ENCODE data around the gene PDE8B.

Gene PDE8B

DNA sequence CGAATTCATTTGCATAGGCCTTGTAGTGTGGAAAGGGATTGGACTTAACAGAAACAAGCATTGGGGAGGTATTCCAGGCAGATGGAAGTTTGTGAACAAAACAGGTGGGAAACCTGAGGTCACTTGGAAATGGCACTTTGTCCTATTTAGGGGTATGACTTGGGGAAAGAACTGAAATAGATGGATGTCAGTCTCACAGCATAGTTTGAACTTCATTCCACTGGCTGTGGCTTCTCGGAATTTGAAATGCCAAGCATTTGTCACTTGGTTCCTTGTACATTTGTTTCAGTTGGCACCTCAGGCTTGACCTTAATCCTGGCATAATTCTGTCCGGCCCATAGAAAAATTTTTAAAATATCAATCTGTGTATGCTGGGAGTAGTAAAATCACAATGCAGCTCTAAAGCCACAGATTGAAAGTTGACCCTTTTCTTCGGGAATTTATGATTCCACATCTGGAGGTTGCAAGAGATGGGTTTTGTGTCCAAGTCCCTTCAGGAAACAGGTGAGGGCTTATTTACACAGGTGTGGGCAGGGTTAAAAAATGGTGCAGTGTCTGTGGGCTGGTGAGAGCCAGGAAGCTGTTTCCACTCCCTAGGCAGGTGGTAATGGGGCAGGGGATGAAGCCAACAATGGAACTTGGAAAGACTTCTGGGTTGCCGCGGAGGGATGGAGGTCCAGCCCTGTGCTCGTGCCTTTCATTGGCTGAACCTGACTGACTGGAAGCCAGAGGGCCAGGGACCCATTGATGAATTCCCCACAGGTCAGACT is 39.2 kb upstream of the PDE8B start:
- no peak for DNase-seq
- H3F3A ChIP-seq (ENCODE audit: insufficient read depth, low read length), result no peaks in the 10 kb centered on the region
- no peaks in the 10 kb centered on the region for H3K27me3 ChIP-seq (replicated peaks; ENCODE audit: insufficient read depth, low read length)
- H3K27ac ChIP-seq (ENCODE audit: low read length), result no peak overlapping the region
- H3K9me2 ChIP-seq (replicated peaks; ENCODE audit: insufficient read depth, low read length), result no peaks in the 10 kb centered on the region
- no peak overlapping the region for H2AFZ ChIP-seq (ENCODE audit: low read length)
- no peaks in the 10 kb centered on the region for H3K79me2 ChIP-seq (ENCODE audit: low read length)
- no peaks in the 10 kb centered on the region for H4K20me1 ChIP-seq (ENCODE audit: insufficient read depth, low read length)
- H3K9ac ChIP-seq (ENCODE audit: low read length), result no peak overlapping the region
- no peak overlapping the region for H3K4me3 ChIP-seq (ENCODE audit: low read length)
- no peaks in the 10 kb centered on the region for H3K9me3 ChIP-seq (replicated peaks; ENCODE audit: insufficient read depth, low read length)
- no peak for TF ChIP-seq EZH2phosphoT487 (IDR thresholded peaks at IDR 0.05; ENCODE audit: low read length)
- H3K4me2 ChIP-seq (ENCODE audit: low read depth, low read length), result no peak overlapping the region
- no peaks in the 10 kb centered on the region for H3K4me1 ChIP-seq (ENCODE audit: low read length)
- H3K36me3 ChIP-seq (replicated peaks; ENCODE audit: insufficient read depth, low read length), result no peaks in the 10 kb centered on the region

DNA sequence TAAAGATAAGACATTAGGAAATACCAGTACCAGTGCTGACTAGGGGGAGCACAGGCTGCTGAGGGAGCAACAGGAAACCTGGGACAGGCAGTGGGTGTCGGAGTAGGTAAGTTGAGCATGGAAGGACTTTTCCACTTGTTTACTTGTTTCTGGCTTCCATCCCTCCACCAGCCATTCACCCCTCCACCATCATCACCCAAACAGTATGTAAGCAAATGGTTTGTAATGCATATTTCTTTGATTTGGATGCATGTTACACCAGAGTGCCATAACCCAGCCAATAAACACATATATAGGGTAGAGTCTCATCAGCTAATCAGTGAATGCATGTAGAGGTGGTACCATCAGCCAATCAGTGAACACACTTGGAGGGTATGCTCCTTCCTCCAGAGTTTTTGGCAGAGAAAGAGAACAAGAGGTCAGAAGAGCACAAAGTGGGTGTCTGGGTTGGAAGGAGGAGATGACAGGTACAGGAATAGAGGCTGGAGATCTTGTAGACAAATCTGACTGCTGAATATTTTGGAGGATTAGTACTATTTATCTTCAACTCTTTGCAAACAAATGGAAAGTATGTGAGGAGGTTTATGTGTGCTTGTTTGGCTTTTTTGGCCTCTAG is 37.7 kb upstream of the PDE8B start:
- H3K27me3 ChIP-seq (replicated peaks; ENCODE audit: insufficient read depth, low read length), result no peaks in the 10 kb centered on the region
- H3K79me2 ChIP-seq (ENCODE audit: low read length), result no peaks in the 10 kb centered on the region
- H3K9ac ChIP-seq (ENCODE audit: low read length), result no peak overlapping the region
- no peak overlapping the region for H3K4me2 ChIP-seq (ENCODE audit: low read depth, low read length)
- no peak overlapping the region for H3K27ac ChIP-seq (ENCODE audit: low read length)
- DNase-seq, result no peak
- H3K4me3 ChIP-seq (ENCODE audit: low read length), result no peak overlapping the region
- no peaks in the 10 kb centered on the region for H3F3A ChIP-seq (ENCODE audit: insufficient read depth, low read length)
- TF ChIP-seq, protein P1, sequence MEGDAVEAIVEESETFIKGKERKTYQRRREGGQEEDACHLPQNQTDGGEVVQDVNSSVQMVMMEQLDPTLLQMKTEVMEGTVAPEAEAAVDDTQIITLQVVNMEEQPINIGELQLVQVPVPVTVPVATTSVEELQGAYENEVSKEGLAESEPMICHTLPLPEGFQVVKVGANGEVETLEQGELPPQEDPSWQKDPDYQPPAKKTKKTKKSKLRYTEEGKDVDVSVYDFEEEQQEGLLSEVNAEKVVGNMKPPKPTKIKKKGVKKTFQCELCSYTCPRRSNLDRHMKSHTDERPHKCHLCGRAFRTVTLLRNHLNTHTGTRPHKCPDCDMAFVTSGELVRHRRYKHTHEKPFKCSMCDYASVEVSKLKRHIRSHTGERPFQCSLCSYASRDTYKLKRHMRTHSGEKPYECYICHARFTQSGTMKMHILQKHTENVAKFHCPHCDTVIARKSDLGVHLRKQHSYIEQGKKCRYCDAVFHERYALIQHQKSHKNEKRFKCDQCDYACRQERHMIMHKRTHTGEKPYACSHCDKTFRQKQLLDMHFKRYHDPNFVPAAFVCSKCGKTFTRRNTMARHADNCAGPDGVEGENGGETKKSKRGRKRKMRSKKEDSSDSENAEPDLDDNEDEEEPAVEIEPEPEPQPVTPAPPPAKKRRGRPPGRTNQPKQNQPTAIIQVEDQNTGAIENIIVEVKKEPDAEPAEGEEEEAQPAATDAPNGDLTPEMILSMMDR (IDR thresholded peaks at IDR 0.05; ENCODE audit: low read length), result no peak
- no peak for TF ChIP-seq EZH2phosphoT487 (IDR thresholded peaks at IDR 0.05; ENCODE audit: low read length)
- TF ChIP-seq EZH2 (optimal IDR thresholded peaks at IDR 0.05; ENCODE audit: low read depth, low read length), result no peak
- H3K36me3 ChIP-seq (replicated peaks; ENCODE audit: insufficient read depth, low read length), result no peaks in the 10 kb centered on the region
- H4K20me1 ChIP-seq (ENCODE audit: insufficient read depth, low read length), result no peaks in the 10 kb centered on the region
- H2AFZ ChIP-seq (ENCODE audit: low read length), result no peak overlapping the region
- no peaks in the 10 kb centered on the region for H3K9me2 ChIP-seq (replicated peaks; ENCODE audit: insufficient read depth, low read length)
- H3K9me3 ChIP-seq (replicated peaks; ENCODE audit: insufficient read depth, low read length), result no peaks in the 10 kb centered on the region
- H3K4me1 ChIP-seq (ENCODE audit: low read length), result no peaks in the 10 kb centered on the region

DNA sequence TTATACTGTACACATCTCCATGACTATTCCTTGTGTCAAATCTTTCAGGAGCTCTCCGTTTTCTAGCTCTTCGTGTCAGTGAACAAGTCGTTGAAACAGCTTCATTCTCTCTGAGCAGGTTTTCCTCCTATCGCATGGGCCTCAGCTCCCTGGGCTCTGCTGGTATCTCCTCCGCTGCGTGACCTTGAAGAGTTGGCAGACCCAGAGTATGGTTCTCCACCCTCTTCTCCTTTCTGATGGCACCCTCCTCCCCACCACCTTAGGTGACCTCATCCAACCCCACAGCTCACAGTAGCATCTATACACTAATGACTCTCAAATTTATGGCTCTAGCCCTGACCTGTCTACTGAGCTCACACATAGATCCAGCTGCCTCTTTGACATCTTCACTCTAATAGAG is 36.0 kb upstream of the PDE8B start:
- TF ChIP-seq, protein P1 (IDR thresholded peaks at IDR 0.05; ENCODE audit: low read length), result no peak
- TF ChIP-seq EZH2 (optimal IDR thresholded peaks at IDR 0.05; ENCODE audit: low read depth, low read length), result no peak
- no peak for TF ChIP-seq EZH2phosphoT487 (IDR thresholded peaks at IDR 0.05; ENCODE audit: low read length)
- H3K9ac ChIP-seq (ENCODE audit: low read length), result no peak overlapping the region
- H3F3A ChIP-seq (ENCODE audit: insufficient read depth, low read length), result no peaks in the 10 kb centered on the region
- H3K27ac ChIP-seq (ENCODE audit: low read length), result no peak overlapping the region
- no peak overlapping the region for H3K4me2 ChIP-seq (ENCODE audit: low read depth, low read length)
- no peaks in the 10 kb centered on the region for H3K9me2 ChIP-seq (replicated peaks; ENCODE audit: insufficient read depth, low read length)
- H4K20me1 ChIP-seq (ENCODE audit: insufficient read depth, low read length), result no peaks in the 10 kb centered on the region
- no peaks in the 10 kb centered on the region for H3K27me3 ChIP-seq (replicated peaks; ENCODE audit: insufficient read depth, low read length)
- no peak overlapping the region for H3K4me3 ChIP-seq (ENCODE audit: low read length)
- no peaks in the 10 kb centered on the region for H3K79me2 ChIP-seq (ENCODE audit: low read length)
- no peaks in the 10 kb centered on the region for H3K9me3 ChIP-seq (replicated peaks; ENCODE audit: insufficient read depth, low read length)
- no peaks in the 10 kb centered on the region for H3K36me3 ChIP-seq (replicated peaks; ENCODE audit: insufficient read depth, low read length)
- H3K4me1 ChIP-seq (ENCODE audit: low read length), result no peaks in the 10 kb centered on the region
- no peak for DNase-seq
- no peak overlapping the region for H2AFZ ChIP-seq (ENCODE audit: low read length)

DNA sequence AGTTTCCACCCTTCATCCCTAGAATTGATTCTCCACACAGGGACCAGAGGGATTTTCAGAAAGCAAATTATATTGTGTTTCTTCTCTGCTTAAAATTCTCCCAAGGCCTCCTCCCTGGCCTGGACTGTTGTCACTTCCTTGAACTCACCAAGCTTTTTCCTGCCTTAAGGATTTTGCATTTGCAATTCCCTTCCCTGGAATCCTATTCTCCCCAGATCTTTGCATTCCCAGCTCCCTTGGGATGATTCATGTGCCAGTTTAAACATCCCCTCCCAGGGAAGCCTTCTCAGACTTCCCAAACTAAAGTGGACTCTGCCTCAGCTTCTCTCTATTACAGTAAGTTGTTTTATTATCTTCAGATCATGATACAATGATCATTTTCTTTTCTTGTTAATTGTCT is 35.2 kb upstream of the PDE8B start:
- H2AFZ ChIP-seq (ENCODE audit: low read length), result no peak overlapping the region
- TF ChIP-seq EZH2phosphoT487 (IDR thresholded peaks at IDR 0.05; ENCODE audit: low read length) (no peak), EZH2 (optimal IDR thresholded peaks at IDR 0.05; ENCODE audit: low read depth, low read length) (no peak)
- TF ChIP-seq, protein P1 (IDR thresholded peaks at IDR 0.05; ENCODE audit: low read length), result no peak
- H3K4me3 ChIP-seq (ENCODE audit: low read length), result no peak overlapping the region
- H3K79me2 ChIP-seq (ENCODE audit: low read length), result no peaks in the 10 kb centered on the region
- H3K36me3 ChIP-seq (replicated peaks; ENCODE audit: insufficient read depth, low read length), result no peaks in the 10 kb centered on the region
- H3K27me3 ChIP-seq (replicated peaks; ENCODE audit: insufficient read depth, low read length), result no peaks in the 10 kb centered on the region
- H3K9me3 ChIP-seq (replicated peaks; ENCODE audit: insufficient read depth, low read length), result no peaks in the 10 kb centered on the region
- no peak for DNase-seq
- no peak overlapping the region for H3K9ac ChIP-seq (ENCODE audit: low read length)
- no peak overlapping the region for H3K27ac ChIP-seq (ENCODE audit: low read length)
- no peak overlapping the region for H3K4me2 ChIP-seq (ENCODE audit: low read depth, low read length)
- H3K9me2 ChIP-seq (replicated peaks; ENCODE audit: insufficient read depth, low read length), result no peaks in the 10 kb centered on the region
- no peaks in the 10 kb centered on the region for H4K20me1 ChIP-seq (ENCODE audit: insufficient read depth, low read length)
- no peaks in the 10 kb centered on the region for H3K4me1 ChIP-seq (ENCODE audit: low read length)
- H3F3A ChIP-seq (ENCODE audit: insufficient read depth, low read length), result no peaks in the 10 kb centered on the region

All from MM.1S (cell line).